PC-3 (cell line): ENCODE measurements around the gene NTRK1. TPM values are rescaled to one million over a fixed set of nuclear protein-coding genes. Genes with fewer than 3 reads are reported as not detected.

Source experiments
- ATAC-seq: fragments of 200-7000 bp; cut with Tn5 transposase; 2 replicates; pipeline ENCODE4 v1.9.1; 2020; ENCODE audit warnings: mild to moderate bottlenecking, moderate library complexity
- BruUV-seq: library from RNA; stranded (reverse); fragments of 400-500 nt; replicated peaks from 2 replicates; lab custom pipeline; 2021; lab: Mats Ljungman, UMichigan
- CTCF ChIA-PET: fragments of 300-600 bp; sonication (Branson Sonifier 250); formaldehyde crosslinking; loops from one replicate; lab custom pipeline; 2022; ENCODE audit warnings: antibody characterized with exemption; lab: Charles Lee
- POLR2A ChIA-PET: fragments of 300-600 bp; sonication (Branson Sonifier 250); formaldehyde crosslinking; loops from one replicate; lab custom pipeline; 2022; ENCODE audit warnings: antibody characterized with exemption; ENCODE audit not compliant: unreplicated experiment; lab: Charles Lee
- DNase-seq: peaks from one replicate; pipeline ENCODE4 v3.0.0-alpha.2; 2015
- H2AFZ ChIP-seq: fragments of 300-600 bp; sonication (generic); 2 replicates; pipeline ENCODE4 v1.6.0; 2016; ENCODE audit warnings: antibody characterized with exemption, low read length
- H3F3A ChIP-seq: fragments of 300-600 bp; sonication (generic); one replicate; pipeline ENCODE4 v1.6.0; 2017; ENCODE audit warnings: antibody characterized with exemption, low read length, control low read depth, mild to moderate bottlenecking; ENCODE audit not compliant: unreplicated experiment
- H3K27ac ChIP-seq: fragments of 300-600 bp; sonication (generic); 2 replicates; pipeline ENCODE4 v1.5.1; 2016; ENCODE audit warnings: mild to moderate bottlenecking, low read length
- H3K27me3 ChIP-seq: fragments of 300-600 bp; sonication (generic); 2 replicates; pipeline ENCODE4 v1.6.1; 2016; ENCODE audit warnings: low read length, mixed read lengths
- H3K36me3 ChIP-seq: fragments of 300-600 bp; sonication (generic); 2 replicates; pipeline ENCODE4 v1.6.1; 2016; ENCODE audit warnings: low read depth, mixed run types, low read length, mixed read lengths
- H3K4me1 ChIP-seq: fragments of 300-600 bp; sonication (generic); 2 replicates; pipeline ENCODE4 v1.5.1; 2016; ENCODE audit warnings: low read length; ENCODE audit not compliant: insufficient read depth
- H3K4me2 ChIP-seq: fragments of 300-600 bp; sonication (generic); 2 replicates; pipeline ENCODE4 v1.6.0; 2016; ENCODE audit warnings: low read length
- H3K4me3 ChIP-seq: fragments of 300-600 bp; sonication (generic); 2 replicates; pipeline ENCODE4 v1.5.1; 2016; ENCODE audit warnings: mild to moderate bottlenecking, low read length, mixed read lengths
- H3K79me2 ChIP-seq: fragments of 300-600 bp; sonication (generic); 2 replicates; pipeline ENCODE4 v1.6.1; 2017; ENCODE audit warnings: low read length, mixed read lengths
- H3K9ac ChIP-seq: fragments of 300-600 bp; sonication (generic); 2 replicates; pipeline ENCODE4 v1.6.0; 2016; ENCODE audit warnings: mild to moderate bottlenecking, low read length
- H3K9me2 ChIP-seq: fragments of 300-600 bp; sonication (generic); replicated peaks from 2 replicates; pipeline ENCODE4 v1.6.1; 2016; ENCODE audit warnings: mixed run types, low read length, mixed read lengths
- H3K9me3 ChIP-seq: fragments of 300-600 bp; sonication (generic); 2 replicates; pipeline ENCODE4 v1.6.1; 2016; ENCODE audit warnings: low read length, mixed read lengths
- H4K20me1 ChIP-seq: fragments of 300-600 bp; sonication (generic); 2 replicates; pipeline ENCODE4 v1.6.1; 2016; ENCODE audit warnings: low read length, mixed read lengths
- CTCF ChIP-seq: fragments of 300-600 bp; sonication (generic); conservative IDR thresholded peaks from 2 replicates; pipeline ENCODE4 v1.5.1; 2017; ENCODE audit warnings: antibody characterized with exemption, low read depth, mild to moderate bottlenecking, low read length
- EZH2 ChIP-seq: fragments of 300-600 bp; sonication (generic); IDR thresholded peaks from one replicate; pipeline ENCODE4 v1.6.1; 2017; ENCODE audit warnings: antibody characterized with exemption, mild to moderate bottlenecking, low read length; ENCODE audit not compliant: unreplicated experiment
- EZH2phosphoT487 ChIP-seq: fragments of 300-600 bp; sonication (generic); IDR thresholded peaks from 2 replicates; pipeline ENCODE4 v1.6.1; 2018; ENCODE audit warnings: mild to moderate bottlenecking, antibody characterized with exemption, low read length, borderline replicate concordance
- intact Hi-C: fragments of 100-400 bp; cut with micrococcal nuclease; formaldehyde crosslinking; loops from 2 replicates; pipeline ENCODE4 v1.9.0; 2023
- total RNA-seq: library from RNA; depleted of rRNA; stranded (reverse); fragments of >200 nt; gene quantifications from 2 replicates; pipeline ENCODE4 v1.2.3, GENCODE V29; 2014

Gene NTRK1
- total RNA-seq, 1 experiment from 2014 or later = 0.15 TPM

GRCh38 chr1:156874572-156875340 lies 14.1 kb downstream of the NTRK1 start:
- no peak overlapping the region for H3K4me2 ChIP-seq
- DNase-seq = no peak
- peaks cover 17% of the 10 kb centered on the region for H3K4me1 ChIP-seq
- ChIA-PET POLR2A (no interaction called here), CTCF (no interaction called here)
- H3K79me2 ChIP-seq = no peaks in the 10 kb centered on the region
- BruUV-seq = no TSS peak
- 0 out of 2 replicates have a peak, but pooled peaks cover 4% of the 10 kb centered on the region for H3K9me2 ChIP-seq
- H3K36me3 ChIP-seq = no peaks in the 10 kb centered on the region
- H3K27me3 ChIP-seq = no peaks in the 10 kb centered on the region
- ATAC-seq = no peak
- H3F3A ChIP-seq = no peaks in the 10 kb centered on the region
- H3K9ac ChIP-seq = no peak overlapping the region
- intact Hi-C loops = no loop called here
- H3K4me3 ChIP-seq = no peak overlapping the region
- TF ChIP-seq EZH2 (no peak), CTCF (no peak), EZH2phosphoT487 (no peak)
- no peak overlapping the region for H3K27ac ChIP-seq
- H4K20me1 ChIP-seq = no peaks in the 10 kb centered on the region
- no peaks in the 10 kb centered on the region for H3K9me3 ChIP-seq
- H2AFZ ChIP-seq = no peak overlapping the region

- Histone ChIP-seq H3K4me1 (peaks cover 12% of the 10 kb centered on the region), H3K27ac (no peak overlapping the region), H3K79me2 (no peaks in the 10 kb centered on the region), H2AFZ (no peak overlapping the region), H3F3A (no peaks in the 10 kb centered on the region), H3K4me2 (no peak overlapping the region), H3K36me3 (no peaks in the 10 kb centered on the region), H3K9ac (no peak overlapping the region), H3K9me2 (no peaks in the 10 kb centered on the region), H4K20me1 (no peaks in the 10 kb centered on the region), H3K27me3 (no peaks in the 10 kb centered on the region), H3K9me3 (no peaks in the 10 kb centered on the region), H3K4me3 (no peak overlapping the region)
- ATAC-seq = no peak
- DNase-seq = no peak
- ChIA-PET CTCF (no interaction called here), POLR2A (no interaction called here)
- intact Hi-C loops = no loop called here
- BruUV-seq = no TSS peak
- TF ChIP-seq EZH2 (no peak), CTCF (no peak), EZH2phosphoT487 (no peak)
These were observed 14.6 kb downstream of the NTRK1 start for GRCh38 chr1:156875341-156875615.

DNA sequence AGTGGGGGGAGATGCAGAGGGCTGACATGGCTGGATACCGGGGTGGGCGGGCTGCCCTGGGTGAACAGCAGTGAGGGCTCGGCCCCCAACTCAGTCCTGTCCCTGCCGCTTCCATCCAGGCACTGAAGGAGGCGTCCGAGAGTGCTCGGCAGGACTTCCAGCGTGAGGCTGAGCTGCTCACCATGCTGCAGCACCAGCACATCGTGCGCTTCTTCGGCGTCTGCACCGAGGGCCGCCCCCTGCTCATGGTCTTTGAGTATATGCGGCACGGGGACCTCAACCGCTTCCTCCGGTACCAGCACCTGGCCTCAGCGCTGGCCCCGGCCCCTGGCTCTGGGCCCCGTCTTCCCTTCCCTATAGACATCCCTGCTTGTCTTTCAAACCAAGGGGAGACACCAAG lies 15.6 kb downstream of the NTRK1 start:
- Histone ChIP-seq H3K27ac (no peak overlapping the region), H3K4me2 (no peak overlapping the region), H3K4me3 (no peak overlapping the region), H3K36me3 (no peaks in the 10 kb centered on the region), H3F3A (no peaks in the 10 kb centered on the region), H2AFZ (no peak overlapping the region), H3K4me1 (peaks cover 4% of the 10 kb centered on the region), H3K27me3 (no peaks in the 10 kb centered on the region), H3K9me3 (no peaks in the 10 kb centered on the region), H4K20me1 (no peaks in the 10 kb centered on the region), H3K9ac (no peak overlapping the region), H3K79me2 (no peaks in the 10 kb centered on the region), H3K9me2 (no peaks in the 10 kb centered on the region)
- ChIA-PET CTCF (no interaction called here), POLR2A (no interaction called here)
- intact Hi-C loops = no loop called here
- TF ChIP-seq EZH2phosphoT487 (no peak), EZH2 (no peak), CTCF (no peak)
- no peak for ATAC-seq
- BruUV-seq = no TSS peak
- no peak for DNase-seq
